C4-2B (cell line): ENCODE results near the gene CCN5.

Experiments used
- CTCF ChIP-seq: fragments of 450-650 bp; conservative IDR thresholded peaks from 2 replicates; pipeline ENCODE4 v1.5.1; 2017; ENCODE audit warnings: mild to moderate bottlenecking
- ZFX ChIP-seq: fragments of 450-650 bp; IDR thresholded peaks from 2 replicates; pipeline ENCODE4 v1.6.1; 2017

DNA sequence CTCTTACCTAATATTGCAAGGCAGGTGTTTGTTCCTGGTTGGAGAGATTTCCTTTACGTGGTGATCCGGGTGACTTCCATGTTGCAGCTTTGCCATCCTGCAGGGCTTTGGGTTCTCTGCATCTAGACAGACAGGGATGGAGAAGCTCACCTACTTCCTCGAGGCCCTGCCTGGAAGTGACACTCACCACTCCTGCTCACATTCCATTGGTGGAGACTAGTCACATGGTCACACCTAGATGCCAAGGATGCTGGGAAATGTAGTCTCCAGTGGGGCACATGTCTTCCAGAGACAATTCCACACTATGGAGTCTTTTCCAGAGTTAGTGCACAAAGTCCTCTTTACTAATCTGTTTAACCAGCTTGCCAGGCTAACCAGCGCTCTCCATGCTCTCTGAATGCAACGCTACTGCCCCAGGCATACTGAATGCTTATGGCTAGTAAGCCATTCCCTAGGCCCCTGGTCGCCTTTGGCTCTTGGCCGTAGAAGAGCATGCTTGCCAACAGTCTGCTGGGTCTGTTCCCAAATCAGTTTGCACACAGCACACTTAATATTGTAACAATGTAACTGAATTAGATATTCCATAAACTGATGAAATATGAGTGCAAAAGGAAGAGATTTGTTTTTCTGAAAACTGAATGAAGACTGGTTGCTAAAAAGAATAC is 23.8 kb downstream of the CCN5 start:
- TF ChIP-seq CTCF (no peak), ZFX (no peak)
